ENCODE data around the gene ARFGEF2. TPM values are rescaled to one million over a fixed set of nuclear protein-coding genes. Genes with fewer than 3 reads are reported as not detected.
"Not testable (repeated sequence)": the region's sequence is repeated elsewhere in the genome, so short reads cannot be mapped to it uniquely, and the experiment has no call there.

Gene ARFGEF2
- total RNA-seq, 1 donor from 2014 or later, result 26.9 TPM

DNA sequence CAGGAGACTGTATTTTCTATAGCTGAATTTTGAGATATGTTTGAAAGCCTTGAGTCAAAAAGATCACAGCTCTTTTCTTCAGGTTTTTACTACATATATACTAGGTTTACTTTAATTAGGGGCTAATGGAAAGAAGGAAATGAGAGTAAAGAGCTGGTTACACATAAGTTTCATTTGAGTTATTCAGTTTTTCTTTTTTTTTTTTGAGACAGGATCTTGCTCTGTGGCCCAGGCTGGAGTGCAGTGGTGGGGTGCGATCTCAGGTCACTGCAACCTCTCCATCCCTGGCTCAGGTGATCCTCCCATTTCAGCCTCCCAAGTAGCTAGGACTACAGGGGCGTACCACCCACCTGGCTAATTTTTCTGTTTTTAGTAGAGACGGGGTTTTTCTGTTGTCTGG is 4.8 kb downstream of the ARFGEF2 start:
- no peak for FAIRE-seq
- no peak for DNase-seq (ENCODE audit: low spot score in 2 of 2)

GRCh38 chr20:48926821-48927220 is 5.3 kb downstream of the ARFGEF2 start:
- DNase-seq (ENCODE audit: low spot score in 2 of 2) (no peak), FAIRE-seq (no peak)

DNA sequence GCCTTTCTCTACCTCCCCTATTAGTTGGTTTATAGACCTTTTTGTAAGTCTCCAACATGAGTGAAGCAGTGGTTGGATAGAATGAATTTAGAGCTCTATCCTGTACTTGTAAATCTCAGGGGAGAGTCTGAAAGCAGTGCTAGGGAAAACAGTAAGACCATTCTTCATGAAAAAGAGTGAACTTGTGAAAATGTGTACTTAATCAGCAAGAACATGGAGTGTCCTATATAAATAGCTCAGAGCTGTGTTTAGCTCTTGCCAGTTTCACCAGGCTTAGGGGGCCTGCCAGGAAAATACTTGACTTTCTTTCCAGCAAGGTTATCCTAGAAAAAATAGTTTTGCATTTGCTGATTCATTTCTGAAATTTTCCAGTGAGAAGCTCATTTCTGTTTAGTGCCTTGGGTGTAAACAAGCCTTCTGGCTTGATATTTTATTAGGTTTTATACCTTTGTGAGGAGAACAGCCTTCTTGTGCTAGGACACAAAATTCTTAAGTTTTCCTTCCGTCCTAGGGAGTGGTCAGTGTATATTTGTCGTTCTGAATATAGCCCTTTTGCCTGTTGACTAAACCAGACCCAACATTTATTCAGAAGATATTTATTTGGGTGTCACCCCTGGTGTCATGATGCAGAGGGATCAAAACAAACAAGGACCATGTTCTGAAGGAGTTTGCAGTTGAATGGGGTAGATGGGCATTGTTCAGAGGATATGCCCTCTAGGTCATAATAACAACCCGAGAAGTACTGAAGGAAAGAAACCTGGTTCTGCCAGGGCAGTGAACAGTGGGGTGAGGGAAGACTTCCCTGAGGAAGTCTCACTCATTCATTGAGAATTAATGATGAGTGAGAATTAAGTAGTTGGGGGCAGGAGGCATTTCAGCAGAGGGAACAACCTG is 7.6 kb downstream of the ARFGEF2 start:
- no peak for FAIRE-seq
- DNase-seq (ENCODE audit: low spot score in 2 of 2), result no peak

- FAIRE-seq, result no peak
- DNase-seq (ENCODE audit: low spot score in 2 of 2), result no peak
These were observed 8.5 kb downstream of the ARFGEF2 start for GRCh38 chr20:48930035-48930434.

GRCh38 chr20:48930878-48931277 is 9.4 kb downstream of the ARFGEF2 start:
- DNase-seq (ENCODE audit: low spot score in 2 of 2) (no peak), FAIRE-seq (no peak)

GRCh38 chr20:48931527-48932374 is 10.2 kb downstream of the ARFGEF2 start:
- FAIRE-seq (no peak), DNase-seq (ENCODE audit: low spot score in 2 of 2) (no peak)

- DNase-seq (ENCODE audit: low spot score in 2 of 2) (no peak), FAIRE-seq (no peak)
These were observed 10.9 kb downstream of the ARFGEF2 start for GRCh38 chr20:48932375-48932941.

GRCh38 chr20:48933017-48933766 is 11.7 kb downstream of the ARFGEF2 start:
- no peak for DNase-seq (ENCODE audit: low spot score in 2 of 2)

DNA sequence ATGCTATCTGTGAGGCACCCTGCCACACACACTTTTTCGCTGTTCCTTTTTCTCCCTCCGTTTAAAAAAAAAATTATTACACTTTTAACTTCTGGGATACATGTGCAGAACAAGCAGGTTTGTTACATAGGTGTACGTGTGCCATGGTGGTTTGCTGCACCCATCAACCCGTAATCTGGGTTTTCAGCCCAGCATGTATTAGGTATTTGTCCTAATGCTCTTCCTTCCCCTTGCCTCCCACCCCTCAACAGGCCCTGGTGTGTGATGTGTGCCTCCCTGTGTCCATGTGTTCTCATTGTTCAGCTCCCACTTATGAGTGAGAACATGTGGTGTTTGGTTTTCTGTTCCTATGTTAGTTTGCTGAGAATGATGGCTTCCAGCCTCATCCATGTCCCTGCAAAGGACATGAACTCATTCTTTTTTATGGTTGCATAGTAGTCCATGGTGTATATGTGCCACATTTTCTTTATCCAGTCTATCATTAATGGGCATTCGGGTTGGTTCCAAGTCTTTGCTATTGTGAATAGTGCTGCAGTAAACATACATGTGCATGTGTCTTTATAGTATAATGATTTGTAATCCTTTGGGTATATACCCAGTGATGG is 12.9 kb downstream of the ARFGEF2 start:
- FAIRE-seq; DNase-seq (ENCODE audit: low spot score in 2 of 2): not testable (repeated sequence)

More at GRCh38 chr20:48933017-48933766, 11.7 kb downstream of the ARFGEF2 start:
- no peak for FAIRE-seq

DNA sequence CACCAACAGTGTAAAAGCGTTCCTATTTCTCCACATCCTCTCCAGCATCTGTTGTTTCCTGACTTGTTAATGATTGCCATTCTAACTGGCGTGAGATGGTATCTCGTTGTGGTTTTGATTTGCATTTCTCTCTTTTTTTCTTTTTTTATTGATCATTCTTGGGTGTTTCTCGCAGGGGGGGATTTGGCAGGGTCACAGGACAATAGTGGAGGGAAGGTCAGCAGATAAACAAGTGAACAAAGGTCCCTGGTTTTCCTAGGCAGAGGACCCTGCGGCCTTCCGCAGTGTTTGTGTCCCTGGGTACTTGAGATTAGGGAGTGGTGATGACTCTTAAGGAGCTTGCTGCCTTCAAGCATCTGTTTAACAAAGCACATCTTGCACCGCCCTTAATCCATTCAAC is 13.5 kb downstream of the ARFGEF2 start:
- FAIRE-seq; DNase-seq (ENCODE audit: low spot score in 2 of 2): not testable (repeated sequence)

DNA sequence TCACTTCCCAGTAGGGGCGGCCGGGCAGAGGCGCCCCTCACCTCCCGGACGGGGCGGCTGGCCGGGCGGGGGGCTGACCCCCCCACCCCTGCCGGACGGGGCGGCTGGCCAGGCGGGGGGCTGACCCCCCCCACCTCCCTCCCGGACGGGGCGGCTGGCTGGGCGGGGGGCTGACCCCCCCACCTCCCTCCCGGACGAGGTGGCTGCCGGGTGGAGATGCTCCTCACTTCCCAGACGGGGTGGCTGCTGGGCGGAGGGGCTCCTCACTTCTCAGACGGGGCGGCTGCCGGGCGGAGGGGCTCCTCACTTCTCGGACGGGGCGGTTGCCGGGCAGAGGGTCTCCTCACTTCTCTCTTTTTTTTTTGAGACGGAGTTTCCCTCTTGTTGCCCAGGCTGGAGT is 14.7 kb downstream of the ARFGEF2 start:
- DNase-seq (ENCODE audit: low spot score in 2 of 2); FAIRE-seq: not testable (repeated sequence)

- no peak for DNase-seq (ENCODE audit: low spot score in 2 of 2)
- FAIRE-seq, result no peak
These were observed 16.2 kb downstream of the ARFGEF2 start for GRCh38 chr20:48937674-48938073.

GRCh38 chr20:48938670-48939069 is 17.2 kb downstream of the ARFGEF2 start:
- DNase-seq (ENCODE audit: low spot score in 2 of 2), result no peak

DNA sequence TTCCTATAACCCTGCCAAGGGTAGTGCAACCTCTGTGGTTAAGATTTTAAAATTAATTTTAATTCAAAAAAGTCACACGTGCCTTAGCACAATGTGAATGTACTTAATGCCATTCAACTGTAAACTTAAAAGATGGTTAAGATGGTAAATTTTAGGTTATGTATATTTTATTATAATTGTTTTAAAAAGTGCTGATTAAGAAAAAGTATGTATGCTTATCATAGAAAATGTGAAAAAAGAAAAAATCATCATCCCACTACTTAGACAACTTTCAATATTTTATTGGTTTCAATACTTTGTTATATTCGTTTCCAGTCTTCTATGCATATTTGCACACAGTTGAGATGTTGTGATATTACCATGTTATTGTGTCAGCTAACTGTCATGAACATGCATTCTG is 18.7 kb downstream of the ARFGEF2 start:
- no peak for FAIRE-seq
- DNase-seq (ENCODE audit: low spot score in 2 of 2), result no peak

More at GRCh38 chr20:48938670-48939069, 17.2 kb downstream of the ARFGEF2 start:
- no peak for FAIRE-seq

DNA sequence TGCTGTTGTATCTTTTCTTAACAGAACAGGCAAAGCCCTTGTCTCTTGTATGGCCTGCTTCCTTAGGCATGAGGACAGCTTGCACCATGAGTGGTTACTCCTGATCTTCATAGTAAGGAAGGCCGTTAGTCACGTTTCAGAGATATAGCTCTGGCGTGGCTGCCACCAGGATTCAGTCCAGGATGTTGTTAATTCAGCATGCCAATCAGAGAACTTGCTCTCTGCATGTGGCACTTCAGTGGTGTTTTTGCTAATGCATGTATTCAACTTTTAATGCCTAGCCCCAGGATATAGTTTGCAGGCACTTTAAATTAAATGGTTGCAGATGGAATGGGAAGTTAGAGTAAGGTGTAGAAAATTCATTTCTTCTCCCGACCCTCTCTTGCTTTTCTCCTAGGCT is 20.0 kb downstream of the ARFGEF2 start:
- no peak for FAIRE-seq
- DNase-seq (ENCODE audit: low spot score in 2 of 2), result no peak

DNA sequence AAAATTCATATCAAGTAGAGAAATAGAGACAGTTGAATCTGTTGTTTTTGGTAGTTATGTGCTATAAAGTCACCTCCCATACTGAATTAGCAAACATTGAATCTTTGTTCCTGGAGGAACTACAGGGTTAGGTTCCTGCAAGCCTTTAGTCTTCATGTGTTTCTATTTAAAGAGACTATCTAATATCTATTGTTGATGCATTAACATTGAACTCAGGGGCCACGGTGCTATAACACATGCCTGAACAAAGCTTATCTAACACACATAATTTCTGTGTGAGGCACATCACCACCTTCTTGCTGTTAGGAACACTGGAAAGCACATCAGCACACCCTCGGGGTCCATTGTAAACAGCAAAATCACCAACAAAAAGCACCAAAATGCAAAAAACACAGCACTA is 21.2 kb downstream of the ARFGEF2 start:
- DNase-seq (ENCODE audit: low spot score in 2 of 2) (no peak), FAIRE-seq (no peak)

DNA sequence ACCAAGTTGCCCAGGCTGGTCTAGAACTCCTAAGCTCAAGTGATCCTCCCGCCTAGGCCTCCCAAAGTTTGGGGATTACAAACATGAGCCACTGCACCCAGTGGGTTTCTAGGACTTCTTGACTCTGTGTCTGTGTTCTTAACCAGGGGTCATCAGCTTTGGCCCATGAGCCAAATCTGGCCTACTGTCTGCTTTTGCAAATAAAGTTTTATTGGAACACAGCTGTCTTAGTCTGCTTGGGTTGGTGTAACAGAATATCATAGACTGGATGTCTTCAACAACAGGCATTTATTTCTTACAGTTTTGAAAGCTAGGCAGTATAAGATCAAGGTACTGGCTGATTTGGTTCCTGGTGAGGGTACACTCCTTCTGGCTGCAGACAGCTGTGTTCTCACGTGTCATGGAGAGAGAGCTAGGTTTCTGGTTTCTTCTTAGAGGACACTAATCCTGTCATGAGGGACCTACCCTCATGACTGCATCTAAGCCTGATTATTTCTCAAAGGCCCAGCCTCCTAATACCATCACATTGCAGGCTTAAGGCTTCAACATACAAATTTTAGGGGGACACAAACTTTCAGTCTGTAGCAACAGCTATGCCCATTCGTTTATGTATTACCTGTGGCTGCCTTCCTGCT is 23.3 kb downstream of the ARFGEF2 start:
- FAIRE-seq (no peak), DNase-seq (ENCODE audit: low spot score in 2 of 2) (no peak)

DNA sequence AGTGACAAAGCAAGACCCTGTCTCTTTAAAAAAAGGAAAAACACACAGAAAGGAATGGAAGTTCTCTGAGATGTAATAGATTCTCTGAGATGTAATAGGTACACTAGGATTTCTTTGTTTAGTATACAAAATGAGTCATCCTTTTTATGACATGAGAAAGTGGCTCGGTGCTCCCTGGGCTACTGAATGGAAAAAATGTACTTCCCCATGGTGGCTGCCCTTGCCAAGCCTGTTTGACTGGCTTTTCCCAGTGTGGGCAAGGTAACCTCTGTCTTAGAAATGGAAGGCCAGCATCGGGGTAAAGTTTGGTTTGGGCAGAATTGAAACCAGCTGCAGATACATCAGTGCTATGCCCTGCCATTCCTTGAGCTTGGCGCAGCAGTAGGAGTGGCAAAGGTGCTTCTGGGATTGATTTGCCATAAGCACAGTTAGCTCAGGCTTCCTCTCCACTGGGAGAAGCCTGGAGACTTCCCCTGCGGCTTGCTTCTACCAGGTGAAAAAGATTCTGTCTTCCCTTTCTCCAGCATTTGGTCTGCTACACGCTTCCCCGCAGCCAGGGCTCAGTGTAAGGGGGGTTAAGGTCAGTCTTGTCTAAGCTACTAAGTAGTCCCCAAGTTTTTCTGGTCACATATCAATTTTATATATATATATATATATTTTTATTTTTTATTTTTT is 24.5 kb downstream of the ARFGEF2 start:
- DNase-seq (ENCODE audit: low spot score in 2 of 2) (no peak), FAIRE-seq (no peak)

DNA sequence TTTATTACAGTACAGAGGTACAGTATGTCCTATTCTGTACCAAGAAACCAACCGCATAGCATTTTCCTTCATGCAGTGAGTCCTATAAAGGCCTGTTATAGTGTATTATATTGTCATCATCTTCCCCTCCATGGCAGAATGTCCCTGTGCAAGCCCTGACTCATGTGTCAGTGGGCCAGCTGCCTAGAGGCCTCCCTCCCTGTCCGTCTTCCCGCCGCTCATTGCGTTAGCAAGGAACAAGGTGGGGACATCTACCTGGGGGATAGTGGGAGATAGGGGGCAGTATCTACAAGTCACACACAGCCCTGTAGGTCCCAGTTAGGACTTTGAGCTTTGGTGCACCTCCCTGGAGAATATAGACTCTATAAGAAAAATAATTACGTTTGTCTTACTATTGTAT is 27.1 kb downstream of the ARFGEF2 start:
- DNase-seq (ENCODE audit: low spot score in 2 of 2) (no peak), FAIRE-seq (no peak)
